ENCODE measurements around the gene IQSEC3. TPM values are rescaled to one million over a fixed set of nuclear protein-coding genes. Genes with fewer than 3 reads are reported as not detected.

Gene IQSEC3
- total and polyA plus RNA-seq, 8 donors = 0.64 to 8.4 (median 6.0) TPM

GRCh38 chr12:156945-157344 lies 90.4 kb downstream of the IQSEC3 start:
- Histone ChIP-seq H3K27me3 (no peaks in the 10 kb centered on the region), H3K9me3 (no peaks in the 10 kb centered on the region), H3K27ac (no peak overlapping the region), H3K4me3 (no peak overlapping the region), H3K4me1 (no peaks in the 10 kb centered on the region), H3K36me3 (no peaks in the 10 kb centered on the region)
- intact Hi-C loops (cut with DNase I) = no loop called here
- ATAC-seq (no peak), DNase-seq (peak in 1 of 4 donors; percentile 68)
- TF ChIP-seq CTCF (IDR thresholded peaks at IDR 0.05) = no peak

- Histone ChIP-seq H3K4me3 (no peak overlapping the region), H3K36me3 (no peaks in the 10 kb centered on the region), H3K9me3 (no peaks in the 10 kb centered on the region), H3K27me3 (no peaks in the 10 kb centered on the region), H3K27ac (no peak overlapping the region), H3K4me1 (no peaks in the 10 kb centered on the region)
- DNase-seq (peak in 1 of 4 donors; percentile 62), ATAC-seq (no peak)
- intact Hi-C loops (cut with DNase I) = no loop called here
- no peak for TF ChIP-seq CTCF (IDR thresholded peaks at IDR 0.05)
Measured at GRCh38 chr12:157644-158043, 91.1 kb downstream of the IQSEC3 start.

GRCh38 chr12:159156-159782 lies 92.7 kb downstream of the IQSEC3 start:
- H3K27me3 ChIP-seq = peaks cover 0 to 6% of the 10 kb centered on the region in 2 donors
- H3K27ac ChIP-seq = no peak overlapping the region
- no peaks in the 10 kb centered on the region for H3K9me3 ChIP-seq
- intact Hi-C loops (cut with DNase I) = no loop called here
- TF ChIP-seq CTCF (IDR thresholded peaks at IDR 0.05) = no peak
- H3K4me3 ChIP-seq = no peak overlapping the region
- ATAC-seq = no peak
- H3K36me3 ChIP-seq = no peaks in the 10 kb centered on the region
- DNase-seq = peak in 1 of 4 donors; percentile 68
- no peaks in the 10 kb centered on the region for H3K4me1 ChIP-seq

- Histone ChIP-seq H3K4me1 (no peaks in the 10 kb centered on the region), H3K27ac (no peak overlapping the region), H3K4me3 (no peak overlapping the region), H3K27me3 (peaks cover 0 to 6% of the 10 kb centered on the region in 2 donors), H3K9me3 (no peaks in the 10 kb centered on the region), H3K36me3 (no peaks in the 10 kb centered on the region)
- intact Hi-C loops (cut with DNase I) = no loop called here
- TF ChIP-seq CTCF (IDR thresholded peaks at IDR 0.05) = no peak
- ATAC-seq = no peak
- no peak for DNase-seq
Measured at GRCh38 chr12:160858-161257, 94.3 kb downstream of the IQSEC3 start.

DNA sequence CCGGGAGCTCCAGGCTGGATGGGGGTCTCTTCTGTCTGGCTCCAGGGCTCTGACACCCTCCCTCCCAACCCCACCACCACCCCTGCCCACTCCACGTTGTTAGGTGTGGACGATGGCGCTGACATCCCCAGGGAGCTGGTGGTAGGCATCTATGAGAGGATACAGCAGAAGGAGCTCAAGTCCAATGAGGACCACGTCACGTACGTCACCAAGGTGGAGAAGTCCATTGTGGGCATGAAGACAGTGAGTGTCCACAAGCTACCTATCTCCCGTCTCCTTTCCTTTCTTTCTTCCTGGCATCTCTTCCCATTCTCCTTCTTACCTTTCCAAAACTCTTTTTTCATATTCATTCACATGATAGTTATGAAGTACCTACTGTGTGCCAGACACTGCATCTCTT lies 95.3 kb downstream of the IQSEC3 start:
- intact Hi-C loops (cut with DNase I) = no loop called here
- H3K4me1 ChIP-seq = no peaks in the 10 kb centered on the region
- H3K27ac ChIP-seq = no peak overlapping the region
- DNase-seq (peak in 1 of 4 donors; percentile 38), ATAC-seq (no peak)
- no peak for TF ChIP-seq CTCF (IDR thresholded peaks at IDR 0.05)
- H3K36me3 ChIP-seq = no peaks in the 10 kb centered on the region
- H3K27me3 ChIP-seq = peaks cover 0 to 6% of the 10 kb centered on the region in 2 donors
- no peak overlapping the region for H3K4me3 ChIP-seq
- no peaks in the 10 kb centered on the region for H3K9me3 ChIP-seq
